Left ventricle myocardium inferior (tissue), 1 donor: ENCODE results near the gene GREB1. TPM values are rescaled to one million over a fixed set of nuclear protein-coding genes. Genes with fewer than 3 reads are reported as not detected.

Source experiments
- DNase-seq: peaks from one replicate; pipeline ENCODE4 v3.0.0-alpha.2; 2020
- H3K27ac ChIP-seq: fragments of 200-600 bp; replicated peaks from 2 replicates; pipeline ENCODE4 v1.8.0; 2021
- H3K27me3 ChIP-seq: fragments of 200-600 bp; 2 replicates; pipeline ENCODE4 v1.8.0; 2021; ENCODE audit warnings: low read depth
- H3K36me3 ChIP-seq: fragments of 200-600 bp; 2 replicates; pipeline ENCODE4 v1.8.0; 2021
- H3K4me1 ChIP-seq: fragments of 200-600 bp; 2 replicates; pipeline ENCODE4 v1.8.0; 2021
- H3K4me3 ChIP-seq: fragments of 200-600 bp; 2 replicates; pipeline ENCODE4 v1.8.0; 2021; ENCODE audit warnings: mild to moderate bottlenecking, moderate library complexity
- H3K9me3 ChIP-seq: fragments of 200-600 bp; replicated peaks from 2 replicates; pipeline ENCODE4 v1.8.0; 2021
- intact Hi-C: fragments of 100-400 bp; cut with micrococcal nuclease; formaldehyde crosslinking; loops from one replicate; pipeline ENCODE4 v1.11.0; 2022
- total RNA-seq: library from RNA; stranded (reverse); fragmentation: NEBNext Ultra II Directional; extraction: Animal tissue kit (Norgen Biotek cat#: 25700); gene quantifications from one replicate; pipeline ENCODE4 v1.2.1, GENCODE V29; 2021
- TF ChIP-seq, protein P1 (sequence below): fragments of 200-600 bp; IDR thresholded peaks from 2 replicates; pipeline ENCODE4 v1.8.0; 2021; ENCODE audit warnings: antibody characterized with exemption, mild to moderate bottlenecking, borderline replicate concordance
- donor health status: DM: no; HTN: yes; CAD: no; lungs with severe emphysema.

Gene GREB1
- total RNA-seq, 1 donor from 2014 or later, result 7.8 TPM

DNA sequence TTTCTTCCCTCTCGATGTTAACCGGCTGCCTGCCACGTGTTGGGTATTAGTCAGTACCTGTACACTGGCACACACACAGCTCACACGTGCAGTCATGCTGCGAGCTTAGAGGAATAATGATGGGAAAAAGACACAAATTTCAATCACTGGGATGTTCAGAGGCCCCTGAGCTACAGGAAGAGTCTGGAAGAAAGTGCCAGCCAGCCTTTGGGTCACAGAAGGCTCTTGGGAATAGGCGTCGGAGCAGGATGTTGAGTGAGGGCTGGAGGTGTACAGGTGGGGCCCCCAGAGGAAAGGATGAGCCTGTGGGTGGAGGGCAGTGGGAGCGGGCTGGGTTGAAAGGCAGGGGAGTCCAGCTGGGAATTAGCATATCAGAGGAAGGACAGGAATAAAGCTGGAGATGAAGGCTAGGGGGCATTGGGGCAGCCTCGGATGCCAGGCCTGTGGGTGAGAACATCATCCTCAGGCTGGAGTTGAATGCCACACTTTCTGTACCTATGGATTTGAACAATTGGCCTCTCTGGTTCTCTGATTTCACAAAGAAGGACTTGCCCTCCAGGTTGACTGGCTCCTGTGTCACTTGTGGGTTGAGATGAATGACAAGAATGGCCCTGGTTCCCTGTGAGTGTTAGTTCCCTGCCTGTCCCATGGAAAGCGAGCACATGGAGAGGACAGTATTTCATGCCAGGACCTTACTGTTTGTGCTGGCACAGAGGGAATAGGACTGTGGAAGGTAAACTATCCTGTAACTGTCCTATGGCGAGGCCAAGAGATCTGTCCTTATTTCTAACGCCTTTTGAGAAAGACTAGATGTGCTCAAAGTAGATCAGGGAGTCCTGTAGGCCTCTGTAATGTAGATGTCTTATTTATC is 40.6 kb downstream of the GREB1 start:
- no peaks in the 10 kb centered on the region for H3K4me1 ChIP-seq
- TF ChIP-seq, protein P1, sequence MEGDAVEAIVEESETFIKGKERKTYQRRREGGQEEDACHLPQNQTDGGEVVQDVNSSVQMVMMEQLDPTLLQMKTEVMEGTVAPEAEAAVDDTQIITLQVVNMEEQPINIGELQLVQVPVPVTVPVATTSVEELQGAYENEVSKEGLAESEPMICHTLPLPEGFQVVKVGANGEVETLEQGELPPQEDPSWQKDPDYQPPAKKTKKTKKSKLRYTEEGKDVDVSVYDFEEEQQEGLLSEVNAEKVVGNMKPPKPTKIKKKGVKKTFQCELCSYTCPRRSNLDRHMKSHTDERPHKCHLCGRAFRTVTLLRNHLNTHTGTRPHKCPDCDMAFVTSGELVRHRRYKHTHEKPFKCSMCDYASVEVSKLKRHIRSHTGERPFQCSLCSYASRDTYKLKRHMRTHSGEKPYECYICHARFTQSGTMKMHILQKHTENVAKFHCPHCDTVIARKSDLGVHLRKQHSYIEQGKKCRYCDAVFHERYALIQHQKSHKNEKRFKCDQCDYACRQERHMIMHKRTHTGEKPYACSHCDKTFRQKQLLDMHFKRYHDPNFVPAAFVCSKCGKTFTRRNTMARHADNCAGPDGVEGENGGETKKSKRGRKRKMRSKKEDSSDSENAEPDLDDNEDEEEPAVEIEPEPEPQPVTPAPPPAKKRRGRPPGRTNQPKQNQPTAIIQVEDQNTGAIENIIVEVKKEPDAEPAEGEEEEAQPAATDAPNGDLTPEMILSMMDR, result no peak
- no peak overlapping the region for H3K4me3 ChIP-seq
- H3K27ac ChIP-seq, result no peak overlapping the region
- H3K36me3 ChIP-seq, result no peaks in the 10 kb centered on the region
- DNase-seq, result no peak
- intact Hi-C loops, result no loop called here
- H3K9me3 ChIP-seq, result no peaks in the 10 kb centered on the region
- no peaks in the 10 kb centered on the region for H3K27me3 ChIP-seq

DNA sequence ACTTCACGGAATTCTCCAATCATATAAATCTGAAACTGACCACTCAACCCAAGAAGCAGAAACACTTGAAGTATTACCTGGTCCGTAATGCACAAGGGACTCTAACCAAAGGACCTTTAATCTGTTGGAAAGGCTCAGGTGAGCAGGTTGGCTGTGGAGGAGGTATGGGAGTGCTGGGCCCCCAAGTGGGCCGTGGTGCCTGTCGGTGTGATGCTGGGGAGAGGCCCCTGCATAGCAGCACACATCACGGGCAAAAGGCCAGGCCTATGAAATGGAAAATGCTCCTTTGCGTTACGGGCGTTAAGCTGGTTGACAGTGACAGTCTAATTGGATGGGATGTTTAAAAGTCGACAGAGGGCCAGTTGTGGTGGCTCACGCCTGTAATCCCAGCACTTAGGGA is 42.6 kb downstream of the GREB1 start:
- Histone ChIP-seq H3K9me3 (no peaks in the 10 kb centered on the region), H3K4me3 (no peak overlapping the region), H3K27ac (no peak overlapping the region), H3K4me1 (no peaks in the 10 kb centered on the region), H3K36me3 (no peaks in the 10 kb centered on the region), H3K27me3 (no peaks in the 10 kb centered on the region)
- intact Hi-C loops, result no loop called here
- no peak for DNase-seq
- TF ChIP-seq, protein P1, result no peak

DNA sequence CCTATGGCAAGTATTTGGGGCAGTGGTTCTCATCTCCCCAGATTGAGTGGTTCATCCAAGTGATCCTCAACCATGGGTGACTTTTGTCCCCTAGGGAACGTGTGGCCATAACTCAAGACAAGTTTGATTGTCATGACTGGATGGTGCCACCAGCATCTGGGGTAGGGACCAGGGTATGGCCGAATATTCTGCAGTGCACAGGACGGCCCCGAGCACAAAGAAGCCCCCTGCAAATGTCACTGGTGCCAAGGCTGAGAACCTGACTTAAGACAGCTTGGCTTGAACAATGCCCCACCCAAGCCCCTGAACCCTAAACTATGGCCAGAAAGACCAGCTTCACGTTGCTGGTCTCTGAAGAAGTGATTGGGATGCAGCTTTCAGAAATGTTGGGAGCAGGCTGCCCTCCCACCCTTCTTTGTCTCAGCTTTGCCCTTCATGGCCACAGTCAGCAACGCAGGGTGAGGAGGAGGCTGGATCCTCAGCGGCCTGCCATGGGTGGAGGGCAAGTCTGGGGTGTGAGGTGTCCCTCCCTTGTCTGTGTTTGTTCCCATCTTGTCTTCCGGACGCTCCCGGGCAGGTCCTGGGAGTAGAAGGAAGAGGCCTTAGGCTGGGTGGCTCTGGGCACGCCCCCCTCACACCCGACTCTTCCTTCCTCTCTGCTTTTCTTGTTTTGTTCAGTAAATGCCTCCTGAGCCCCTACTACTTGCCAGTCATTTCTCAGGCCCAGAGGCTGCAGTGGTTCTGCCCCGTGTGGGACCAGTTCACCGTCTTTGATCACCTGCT is 43.4 kb downstream of the GREB1 start:
- Histone ChIP-seq H3K36me3 (no peaks in the 10 kb centered on the region), H3K4me1 (no peaks in the 10 kb centered on the region), H3K4me3 (no peak overlapping the region), H3K27ac (no peak overlapping the region), H3K9me3 (no peaks in the 10 kb centered on the region), H3K27me3 (no peaks in the 10 kb centered on the region)
- intact Hi-C loops, result no loop called here
- TF ChIP-seq, protein P1, result no peak
- DNase-seq, result no peak

DNA sequence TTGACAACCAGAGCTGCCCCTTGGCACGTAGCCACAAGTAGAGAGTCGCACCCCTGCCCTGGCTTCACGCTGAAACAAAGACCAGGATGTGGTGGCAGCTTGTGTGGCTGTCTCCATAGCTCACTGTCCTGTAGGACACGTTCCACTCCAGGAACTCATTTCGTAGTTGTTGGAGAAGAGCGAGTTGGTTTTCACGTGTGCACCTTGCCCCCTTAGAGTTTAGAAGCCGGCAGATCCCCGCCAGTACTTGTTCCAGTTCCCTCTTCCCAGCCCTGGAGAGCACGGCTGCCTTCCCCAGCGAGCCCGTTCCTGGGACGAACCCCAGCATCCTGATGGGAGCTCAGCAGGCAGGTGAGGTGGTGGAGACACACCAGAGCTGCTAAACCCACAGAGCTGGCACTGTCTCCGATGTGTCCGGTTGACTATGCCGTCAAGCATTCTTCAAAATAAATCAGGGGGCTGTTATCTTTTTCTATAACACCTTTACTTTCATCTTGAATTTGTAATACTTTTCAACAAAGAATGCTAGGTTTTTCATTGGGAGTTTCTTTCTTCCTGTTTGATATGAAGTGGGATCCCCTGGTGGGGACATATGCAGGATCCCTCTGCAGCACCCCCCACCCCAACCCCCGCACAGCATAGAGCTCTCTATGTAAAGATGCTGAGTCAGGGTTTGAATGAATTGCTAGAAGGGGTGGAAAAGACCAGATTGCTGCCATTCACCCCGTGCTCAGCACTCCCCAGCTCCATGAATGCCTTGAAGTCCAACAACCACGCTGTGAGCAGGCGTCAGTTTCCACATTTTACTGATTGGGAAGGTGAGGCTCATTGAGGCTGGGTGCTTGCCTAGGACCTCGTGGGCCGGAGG is 44.5 kb downstream of the GREB1 start:
- peaks cover 3% of the 10 kb centered on the region for H3K4me1 ChIP-seq

More for the DNA sequence above, 44.5 kb downstream of the GREB1 start:
- no peak for DNase-seq
- H3K36me3 ChIP-seq, result no peaks in the 10 kb centered on the region
- no peak overlapping the region for H3K4me3 ChIP-seq
- no peaks in the 10 kb centered on the region for H3K27me3 ChIP-seq
- intact Hi-C loops, result no loop called here
- TF ChIP-seq, protein P1, result no peak
- H3K27ac ChIP-seq, result no peak overlapping the region
- H3K9me3 ChIP-seq, result no peaks in the 10 kb centered on the region
